ENCODE measurements around the gene ATP2C2.
A peak's percentile ranks its signal among the peaks of the same experiment; 100 is the strongest.

ATP2C2 gene

DNA sequence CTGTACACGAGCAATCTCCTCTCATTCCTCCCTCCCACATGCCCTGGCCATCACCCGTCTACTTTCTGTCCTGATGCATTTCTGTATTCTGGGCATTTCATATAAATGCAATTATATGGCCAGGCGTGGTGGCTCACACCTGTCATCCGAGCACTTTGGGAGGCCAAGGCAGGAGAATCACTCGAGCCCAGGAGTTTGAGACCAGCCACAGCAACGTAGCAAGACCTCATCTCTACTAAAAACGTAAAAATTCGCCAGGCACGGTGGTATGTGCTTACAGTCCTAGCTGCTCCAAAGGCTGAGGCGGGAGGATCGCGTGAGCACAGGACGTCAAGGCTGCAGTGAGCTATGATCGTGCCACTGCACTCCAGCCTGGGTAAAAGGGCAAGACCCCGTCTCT lies 131.3 kb downstream of the ATP2C2 start:
- DNase-seq = no peak

DNA sequence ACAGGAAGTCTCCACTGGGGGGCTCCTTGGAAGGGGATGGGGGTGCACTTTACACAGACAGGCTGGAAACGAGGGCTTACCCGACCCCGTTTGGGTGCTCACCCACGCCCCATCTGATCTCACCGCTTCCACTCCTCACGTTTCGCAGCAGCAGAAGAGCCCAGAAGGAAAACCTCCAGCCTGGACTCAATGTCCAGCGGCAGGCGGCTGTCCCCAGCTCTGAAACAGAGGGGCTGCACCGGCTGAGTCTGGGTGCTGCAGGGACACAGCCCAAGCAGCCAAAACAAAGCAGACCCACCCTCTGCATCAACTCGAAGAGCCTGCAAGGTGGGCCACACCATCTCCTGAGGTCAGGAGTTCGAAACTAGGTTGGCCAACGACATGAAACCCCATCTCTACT lies 132.2 kb downstream of the ATP2C2 start:
- DNase-seq = no peak

GRCh38 chr16:84501077-84501735 lies 132.9 kb downstream of the ATP2C2 start:
- DNase-seq = no peak

DNA sequence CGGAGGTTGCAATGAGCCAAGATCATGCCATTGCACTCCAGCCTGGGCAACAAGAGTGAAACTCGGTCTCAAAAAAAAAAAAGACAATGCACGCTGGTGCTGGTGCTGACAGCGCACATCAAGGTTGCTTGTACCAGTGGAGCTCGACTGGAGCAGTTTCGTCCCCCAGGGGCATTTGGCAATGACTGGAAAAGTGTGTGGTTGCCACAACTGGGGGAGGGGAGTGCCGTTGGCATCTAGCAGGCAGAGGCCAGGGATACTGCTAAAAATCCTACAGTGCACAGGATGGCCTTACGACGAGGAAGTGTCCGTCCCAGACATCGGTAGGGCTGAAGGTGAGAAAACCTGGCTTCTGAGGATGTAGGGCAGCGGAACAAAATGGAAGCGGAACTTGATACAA lies 133.7 kb downstream of the ATP2C2 start:
- DNase-seq = no peak

- no peak for DNase-seq
These were observed 134.2 kb downstream of the ATP2C2 start for GRCh38 chr16:84502581-84502980.

- DNase-seq = no peak
These were observed 135.5 kb downstream of the ATP2C2 start for GRCh38 chr16:84503751-84504395.

- DNase-seq = peak; percentile 96
These were observed 136.3 kb downstream of the ATP2C2 start, which contains the start of gene MEAK7 for GRCh38 chr16:84504420-84505248. MEAK7 (minus strand) TSS chr16:84504659; CDS start chr16:84498086, 6,573 bp downstream.

- no peak for DNase-seq
These were observed 137.2 kb downstream of the ATP2C2 start for GRCh38 chr16:84505249-84506187.

GRCh38 chr16:84507011-84507982 lies 139.0 kb downstream of the ATP2C2 start:
- no peak for DNase-seq

DNA sequence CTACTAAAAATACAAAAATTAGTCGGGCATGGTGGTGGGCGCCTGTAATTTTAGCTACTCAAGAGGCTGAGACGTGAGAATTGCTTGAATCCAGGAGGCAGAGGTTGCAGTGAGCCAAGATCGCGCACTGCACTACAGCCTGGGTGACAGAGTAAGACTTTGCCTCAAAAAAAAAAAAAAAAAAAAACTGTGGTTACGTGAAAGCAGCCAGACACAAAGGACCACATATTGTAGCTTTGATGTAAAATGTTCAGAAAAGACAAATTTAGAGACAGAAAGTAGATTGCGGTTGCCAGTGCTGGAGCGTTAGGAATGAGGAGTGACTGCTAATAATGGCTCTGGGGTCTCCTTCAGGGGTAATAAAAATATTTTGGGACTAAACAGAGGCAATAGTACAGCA lies 140.2 kb downstream of the ATP2C2 start:
- no peak for DNase-seq

- no peak for DNase-seq
These were observed 141.0 kb downstream of the ATP2C2 start for GRCh38 chr16:84509032-84509950.

DNA sequence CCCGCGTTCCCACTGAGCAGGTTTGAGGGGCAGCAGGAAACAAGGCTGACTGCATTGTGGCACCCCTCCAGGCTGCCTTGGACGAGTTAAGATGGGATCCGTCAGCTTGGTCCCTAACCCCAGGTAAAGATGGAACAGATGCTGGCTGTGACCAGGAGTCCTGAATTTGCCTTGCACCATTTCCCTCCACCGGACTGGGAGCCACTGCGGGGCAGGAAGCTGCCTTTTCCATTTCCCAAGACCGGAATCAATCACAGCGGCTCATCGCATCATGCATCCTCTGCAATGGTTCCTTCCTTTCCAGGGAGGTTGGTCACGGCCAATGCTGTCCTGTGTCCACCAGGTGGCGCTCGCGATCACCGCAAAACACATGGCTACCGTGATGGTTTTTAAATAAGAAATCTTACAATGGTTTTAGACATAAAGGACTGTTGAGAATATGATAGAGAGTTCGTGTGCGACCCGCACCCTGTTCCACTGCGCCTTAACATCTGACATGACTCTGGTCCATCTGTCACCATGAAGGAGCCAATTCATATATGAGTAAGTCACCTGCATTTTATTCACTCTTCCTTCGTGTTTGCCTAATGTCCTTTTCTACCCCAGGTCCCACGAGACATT lies 143.0 kb downstream of the ATP2C2 start:
- DNase-seq = peak; percentile 86

GRCh38 chr16:84511831-84512230 lies 143.5 kb downstream of the ATP2C2 start:
- no peak for DNase-seq

DNA sequence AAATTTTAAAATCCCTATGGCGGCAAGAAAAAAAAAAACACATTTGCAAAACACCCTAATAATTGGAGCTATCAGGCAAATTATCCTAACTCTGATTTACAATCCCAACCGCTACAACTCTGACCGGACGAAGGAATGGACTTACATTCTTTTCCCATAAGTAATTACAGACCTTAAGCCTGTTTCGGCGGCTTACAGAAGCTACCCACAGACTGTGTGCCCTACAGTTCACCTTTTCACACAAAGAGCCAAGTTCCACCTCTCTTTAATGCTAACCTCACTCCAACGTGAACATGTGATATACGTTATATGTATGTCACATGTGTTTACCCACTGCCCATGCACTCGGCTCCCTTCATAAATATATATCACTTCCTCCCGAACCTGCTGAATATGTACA lies 144.8 kb downstream of the ATP2C2 start:
- DNase-seq = no peak

DNA sequence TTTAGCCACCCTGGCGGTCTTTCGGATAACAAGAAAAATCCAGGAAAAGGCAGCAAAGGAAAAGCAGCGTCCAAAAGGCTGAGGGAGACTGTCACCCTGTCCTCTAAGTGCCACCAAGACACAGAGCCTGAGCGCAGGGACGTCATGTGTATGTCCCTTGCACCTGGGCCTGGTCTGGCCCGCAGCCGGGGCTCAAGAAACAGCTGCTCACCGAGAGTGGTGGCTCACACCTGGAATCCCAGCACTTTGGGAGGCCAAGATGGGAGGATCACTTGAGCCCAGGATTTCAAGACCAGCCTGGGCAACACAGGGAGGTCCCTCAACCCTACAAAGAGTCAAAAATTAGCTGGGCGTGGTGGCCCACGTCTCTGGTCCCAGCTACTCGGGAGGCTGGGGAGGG lies 145.3 kb downstream of the ATP2C2 start:
- DNase-seq = no peak
